GM19455 (cell line): ENCODE results near the gene SCAMP2.

Experiments used
- ATAC-seq: cut with Tn5 transposase; IDR thresholded peaks from one replicate; pipeline ENCODE4 v1.9.1; 2021; ENCODE audit not compliant: unreplicated experiment

Gene SCAMP2

GRCh38 chr15:74863239-74864056 is 9.7 kb downstream of the SCAMP2 start:
- no peak for ATAC-seq

GRCh38 chr15:74858369-74858740 is 14.8 kb downstream of the SCAMP2 start:
- no peak for ATAC-seq

GRCh38 chr15:74857671-74858368 is 15.3 kb downstream of the SCAMP2 start:
- peak; percentile 29 for ATAC-seq

- ATAC-seq: peak; percentile 58
Observed at GRCh38 chr15:74857082-74857655, 16.0 kb downstream of the SCAMP2 start.

- no peak for ATAC-seq
Observed at GRCh38 chr15:74856537-74856936, 16.6 kb downstream of the SCAMP2 start.

GRCh38 chr15:74855857-74856256 is 17.3 kb downstream of the SCAMP2 start:
- no peak for ATAC-seq

- ATAC-seq: no peak
Observed at GRCh38 chr15:74854453-74855022, 18.6 kb downstream of the SCAMP2 start.

GRCh38 chr15:74851960-74852359 is 21.2 kb downstream of the SCAMP2 start:
- ATAC-seq: no peak

- ATAC-seq: no peak
Observed at GRCh38 chr15:74850393-74850792, 22.8 kb downstream of the SCAMP2 start.

- no peak for ATAC-seq
Observed at GRCh38 chr15:74847432-74847831, 25.7 kb downstream of the SCAMP2 start.

- ATAC-seq: no peak
Observed at GRCh38 chr15:74845581-74845980, 27.6 kb downstream of the SCAMP2 start.

- no peak for ATAC-seq
Observed at GRCh38 chr15:74845208-74845568, 28.0 kb downstream of the SCAMP2 start.

- ATAC-seq: no peak
Observed at GRCh38 chr15:74844319-74845207, 28.6 kb downstream of the SCAMP2 start.

GRCh38 chr15:74843891-74844299 is 29.3 kb downstream of the SCAMP2 start:
- ATAC-seq: no peak

- no peak for ATAC-seq
Observed at GRCh38 chr15:74843445-74843828, 29.7 kb downstream of the SCAMP2 start.

GRCh38 chr15:74842581-74843444 is 30.4 kb downstream of the SCAMP2 start, which contains the start of gene ULK3:
Gene ULK3 (minus strand): TSS chr15:74843156. CDS start chr15:74843105, 51 bp downstream.
- ATAC-seq: peak; percentile 81

- ATAC-seq: no peak
Observed at GRCh38 chr15:74841891-74842373, 31.2 kb downstream of the SCAMP2 start.

GRCh38 chr15:74840851-74841775 is 32.1 kb downstream of the SCAMP2 start:
- no peak for ATAC-seq
